ENCODE results near the gene SETD2.

DNA sequence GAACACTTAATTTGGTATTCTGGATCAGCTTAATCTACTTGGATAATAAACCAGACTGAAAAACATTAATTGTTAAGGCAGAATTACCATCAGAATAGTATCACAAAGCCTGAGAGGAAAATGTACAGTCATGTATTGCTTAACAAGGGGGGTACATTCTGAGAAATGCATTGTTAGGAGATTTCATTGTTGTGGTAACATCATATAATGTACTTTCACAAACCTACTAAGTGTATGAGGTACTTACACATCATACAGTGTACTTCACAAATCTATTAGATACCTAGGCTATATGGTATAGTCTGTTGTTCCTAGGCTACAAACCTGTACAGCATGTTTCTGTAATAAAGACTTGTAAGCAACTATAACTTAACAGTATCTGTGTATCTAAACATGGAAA is 116.2 kb downstream of the SETD2 start:
- TF ChIP-seq, protein P1, sequence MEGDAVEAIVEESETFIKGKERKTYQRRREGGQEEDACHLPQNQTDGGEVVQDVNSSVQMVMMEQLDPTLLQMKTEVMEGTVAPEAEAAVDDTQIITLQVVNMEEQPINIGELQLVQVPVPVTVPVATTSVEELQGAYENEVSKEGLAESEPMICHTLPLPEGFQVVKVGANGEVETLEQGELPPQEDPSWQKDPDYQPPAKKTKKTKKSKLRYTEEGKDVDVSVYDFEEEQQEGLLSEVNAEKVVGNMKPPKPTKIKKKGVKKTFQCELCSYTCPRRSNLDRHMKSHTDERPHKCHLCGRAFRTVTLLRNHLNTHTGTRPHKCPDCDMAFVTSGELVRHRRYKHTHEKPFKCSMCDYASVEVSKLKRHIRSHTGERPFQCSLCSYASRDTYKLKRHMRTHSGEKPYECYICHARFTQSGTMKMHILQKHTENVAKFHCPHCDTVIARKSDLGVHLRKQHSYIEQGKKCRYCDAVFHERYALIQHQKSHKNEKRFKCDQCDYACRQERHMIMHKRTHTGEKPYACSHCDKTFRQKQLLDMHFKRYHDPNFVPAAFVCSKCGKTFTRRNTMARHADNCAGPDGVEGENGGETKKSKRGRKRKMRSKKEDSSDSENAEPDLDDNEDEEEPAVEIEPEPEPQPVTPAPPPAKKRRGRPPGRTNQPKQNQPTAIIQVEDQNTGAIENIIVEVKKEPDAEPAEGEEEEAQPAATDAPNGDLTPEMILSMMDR (conservative IDR thresholded peaks at IDR 0.05 in 1 of 2, IDR thresholded peaks at IDR 0.05 in 1 of 2; ENCODE audit: low read depth in 1 of 2, low read length in 2 of 2): no peak
- no peak for TF ChIP-seq EZH2 (IDR thresholded peaks at IDR 0.05; ENCODE audit: low read length, missing control alignments)

Measured in fibroblast of lung (primary cell).